ENCODE data around the gene XRCC1. TPM values are rescaled to one million over a fixed set of nuclear protein-coding genes. Genes with fewer than 3 reads are reported as not detected.
A peak's percentile ranks its signal among the peaks of the same experiment; 100 is the strongest.

The XRCC1 gene
- total RNA-seq, 4 donors from 2014 or later: 12.3 to 23.8 (median 18.6) TPM

- TF ChIP-seq CTCF (IDR thresholded peaks at IDR 0.05) (no peak), POLR2A (IDR thresholded peaks at IDR 0.05) (no peak)
- WGBS, 2 donors: 87 to 89% methylated on average over 5 of the region's 5 CpGs
- no peak overlapping the region for H3K4me3 ChIP-seq
- DNase-seq: no peak
- no peaks in the 10 kb centered on the region for H3K27me3 ChIP-seq
- H3K4me1 ChIP-seq: peaks cover 4 to 15% (median 6%) of the 10 kb centered on the region in 3 donors
- intact Hi-C loops (cut with DNase I): no loop called here
- peaks cover 0 to 21% (median 0%) of the 10 kb centered on the region in 3 donors for H3K36me3 ChIP-seq
- H3K9me3 ChIP-seq: no peaks in the 10 kb centered on the region
- H3K27ac ChIP-seq: no peak overlapping the region
Measured at GRCh38 chr19:43569657-43570056, 5.7 kb downstream of the XRCC1 start.

GRCh38 chr19:43564800-43565199, 10.5 kb downstream of the XRCC1 start:
- intact Hi-C loops (cut with DNase I): no loop called here
- peaks cover 5 to 12% (median 5%) of the 10 kb centered on the region in 3 donors for H3K4me1 ChIP-seq
- peaks cover 0 to 28% (median 5%) of the 10 kb centered on the region in 3 donors for H3K36me3 ChIP-seq
- no peak overlapping the region for H3K4me3 ChIP-seq
- no peak for DNase-seq
- no peak overlapping the region for H3K27ac ChIP-seq
- TF ChIP-seq POLR2A (IDR thresholded peaks at IDR 0.05): no peak
- TF ChIP-seq CTCF (IDR thresholded peaks at IDR 0.05): no peak
- no peaks in the 10 kb centered on the region for H3K27me3 ChIP-seq
- H3K9me3 ChIP-seq: no peaks in the 10 kb centered on the region
- 72 to 74% methylated on average over 9 of the region's 9 CpGs for WGBS, 2 donors

- WGBS, 2 donors: 88 to 93% methylated on average over 9 to 10 of the region's 10 CpGs
- intact Hi-C loops (cut with DNase I): no loop called here
- peak overlapping the region in 1 of 4 donors; percentile 82 for H3K27ac ChIP-seq
Measured at GRCh38 chr19:43563816-43564457, 11.4 kb downstream of the XRCC1 start.

GRCh38 chr19:43562698-43563241, 12.6 kb downstream of the XRCC1 start:
- WGBS, 2 donors: 54 to 56% methylated on average over 9 to 12 of the region's 14 CpGs
- intact Hi-C loops (cut with DNase I): no loop called here
- TF ChIP-seq CTCF (IDR thresholded peaks at IDR 0.05) (no peak), POLR2A (IDR thresholded peaks at IDR 0.05) (no peak)
- no peaks in the 10 kb centered on the region for H3K27me3 ChIP-seq
- H3K27ac ChIP-seq: peak overlapping the region; percentile 49 to 82 (median 70)
- H3K4me3 ChIP-seq: no peak overlapping the region
- H3K9me3 ChIP-seq: no peaks in the 10 kb centered on the region
- peaks cover 5 to 46% (median 6%) of the 10 kb centered on the region in 3 donors for H3K36me3 ChIP-seq
- peaks cover 5 to 12% (median 5%) of the 10 kb centered on the region in 3 donors for H3K4me1 ChIP-seq
- DNase-seq: no peak

More at GRCh38 chr19:43563816-43564457, 11.4 kb downstream of the XRCC1 start:
- Histone ChIP-seq H3K4me3 (no peak overlapping the region), H3K27me3 (no peaks in the 10 kb centered on the region), H3K9me3 (no peaks in the 10 kb centered on the region), H3K4me1 (peaks cover 5 to 12% (median 5%) of the 10 kb centered on the region in 3 donors), H3K36me3 (peaks cover 0 to 34% (median 5%) of the 10 kb centered on the region in 3 donors)
- TF ChIP-seq CTCF (IDR thresholded peaks at IDR 0.05) (no peak), POLR2A (IDR thresholded peaks at IDR 0.05) (no peak)
- no peak for DNase-seq

- no peak for DNase-seq
Measured at GRCh38 chr19:43562226-43562697, 13.1 kb downstream of the XRCC1 start.

More at GRCh38 chr19:43562226-43562697, 13.1 kb downstream of the XRCC1 start:
- TF ChIP-seq CTCF (IDR thresholded peaks at IDR 0.05) (no peak), POLR2A (IDR thresholded peaks at IDR 0.05) (no peak)
- Histone ChIP-seq H3K27ac (peak overlapping the region; percentile 31 to 82 (median 54)), H3K36me3 (peaks cover 5 to 50% (median 6%) of the 10 kb centered on the region in 3 donors), H3K9me3 (no peaks in the 10 kb centered on the region), H3K27me3 (no peaks in the 10 kb centered on the region), H3K4me3 (no peak overlapping the region), H3K4me1 (peaks cover 5 to 12% (median 5%) of the 10 kb centered on the region in 3 donors)
- intact Hi-C loops (cut with DNase I): no loop called here
- WGBS, 2 donors: 71 to 73% methylated on average over 3 to 6 of the region's 6 CpGs

Measured in esophagus squamous epithelium (tissue), 5 donors.